Measurements from ENCODE around the gene KIF5C. TPM values are rescaled to one million over a fixed set of nuclear protein-coding genes. Genes with fewer than 3 reads are reported as not detected.
A peak's percentile ranks its signal among the peaks of the same experiment; 100 is the strongest.

The KIF5C gene
- total RNA-seq, 1 donor from 2014 or later: 13.3 TPM

GRCh38 chr2:149068225-149068995 is 193.4 kb downstream of the KIF5C start:
- TF ChIP-seq POLR2A (IDR thresholded peaks at IDR 0.05) (no peak), CTCF (IDR thresholded peaks at IDR 0.05) (no peak), POLR2AphosphoS5 (IDR thresholded peaks at IDR 0.05; ENCODE audit: insufficient read depth in 1 of 2, low read depth in 1 of 2) (no peak)
- Histone ChIP-seq H3K36me3 (no peaks in the 10 kb centered on the region), H3K4me3 (no peak overlapping the region), H3K27me3 (no peaks in the 10 kb centered on the region), H3K4me1 (peaks cover 11% of the 10 kb centered on the region), H3K9me3 (no peaks in the 10 kb centered on the region), H3K27ac (no peak overlapping the region)
- intact Hi-C loops (cut with DNase I): no loop called here
- no peak for DNase-seq (ENCODE audit: extremely low spot score in 2 of 2)

- H3K36me3 ChIP-seq: no peaks in the 10 kb centered on the region
- peaks cover 11% of the 10 kb centered on the region for H3K4me1 ChIP-seq
- intact Hi-C loops (cut with DNase I): no loop called here
- H3K4me3 ChIP-seq: no peak overlapping the region
- TF ChIP-seq CTCF (IDR thresholded peaks at IDR 0.05) (no peak), POLR2AphosphoS5 (IDR thresholded peaks at IDR 0.05; ENCODE audit: insufficient read depth in 1 of 2, low read depth in 1 of 2) (peak in 1 of 2 donors; percentile 22), POLR2A (IDR thresholded peaks at IDR 0.05) (no peak)
- no peaks in the 10 kb centered on the region for H3K27me3 ChIP-seq
- H3K27ac ChIP-seq: no peak overlapping the region
- DNase-seq (ENCODE audit: extremely low spot score in 2 of 2): no peak
- H3K9me3 ChIP-seq: no peaks in the 10 kb centered on the region
Measured at GRCh38 chr2:149068996-149069888, 194.2 kb downstream of the KIF5C start.

GRCh38 chr2:149070681-149071320 is 195.8 kb downstream of the KIF5C start:
- Histone ChIP-seq H3K27ac (no peak overlapping the region), H3K4me3 (no peak overlapping the region), H3K4me1 (peaks cover 3% of the 10 kb centered on the region), H3K9me3 (no peaks in the 10 kb centered on the region), H3K27me3 (no peaks in the 10 kb centered on the region), H3K36me3 (no peaks in the 10 kb centered on the region)
- DNase-seq (ENCODE audit: extremely low spot score in 2 of 2): no peak
- TF ChIP-seq POLR2AphosphoS5 (IDR thresholded peaks at IDR 0.05; ENCODE audit: insufficient read depth in 1 of 2, low read depth in 1 of 2): no peak
- TF ChIP-seq POLR2A (IDR thresholded peaks at IDR 0.05): no peak
- TF ChIP-seq CTCF (IDR thresholded peaks at IDR 0.05): no peak
- intact Hi-C loops (cut with DNase I): no loop called here

- TF ChIP-seq POLR2AphosphoS5 (IDR thresholded peaks at IDR 0.05; ENCODE audit: insufficient read depth in 1 of 2, low read depth in 1 of 2) (no peak), POLR2A (IDR thresholded peaks at IDR 0.05) (no peak), CTCF (IDR thresholded peaks at IDR 0.05) (no peak)
- H3K36me3 ChIP-seq: no peaks in the 10 kb centered on the region
- no peak overlapping the region for H3K27ac ChIP-seq
- no peaks in the 10 kb centered on the region for H3K27me3 ChIP-seq
- H3K9me3 ChIP-seq: no peaks in the 10 kb centered on the region
- H3K4me1 ChIP-seq: peaks cover 4% of the 10 kb centered on the region
- intact Hi-C loops (cut with DNase I): no loop called here
- no peak for DNase-seq (ENCODE audit: extremely low spot score in 2 of 2)
- no peak overlapping the region for H3K4me3 ChIP-seq
Measured at GRCh38 chr2:149075105-149075504, 200.1 kb downstream of the KIF5C start.
